Pancreas (tissue), 10 donors: ENCODE data around the gene MED13. TPM values are rescaled to one million over a fixed set of nuclear protein-coding genes. Genes with fewer than 3 reads are reported as not detected.

ENCODE experiments used
- ATAC-seq, 4 donors: fragments of 200-7000 bp; cut with Tn5 transposase; one replicate each; pipeline versions ENCODE4 v1.8.0 to v1.9.1; 2020; ENCODE audit warnings: mild to moderate bottlenecking in 4 of 4, moderate library complexity in 4 of 4
- DNase-seq, 6 donors: peaks; one replicate each; pipeline ENCODE4 v3.0.0-alpha.2; 2020
- FAIRE-seq: peaks from 2 replicates; lab custom pipeline; 2012; peaks lifted over from hg19 to GRCh38; lab: Jason Lieb, UNC
- H3K27ac ChIP-seq, 4 donors: fragments of 200-600 bp; sonication (generic); 1 replicate in 3 of 4; 2 replicates in 1 of 4; pipeline versions ENCODE4 v1.5.0 to v1.8.0; 2020
- H3K27me3 ChIP-seq, 4 donors: fragments of 200-600 bp; one replicate each; pipeline ENCODE4 v1.8.0; 2021
- H3K36me3 ChIP-seq, 3 donors: fragments of 200-600 bp; sonication (generic) in 1 of 3; one replicate each; pipeline versions ENCODE4 v1.5.0 to v1.8.0; 2020 to 2021
- H3K4me1 ChIP-seq, 3 donors: fragments of 200-600 bp; one replicate each; pipeline ENCODE4 v1.8.0; 2021
- H3K4me3 ChIP-seq, 4 donors: fragments of 200-600 bp; sonication (generic) in 2 of 4; one replicate each; pipeline versions ENCODE4 v1.5.0 to v1.8.0; 2020 to 2021
- H3K9me3 ChIP-seq, 4 donors: fragments of 200-600 bp; one replicate each; pipeline ENCODE4 v1.8.0; 2021
- CTCF ChIP-seq, 4 donors: fragments of 200-600 bp; sonication (generic) in 3 of 4; IDR thresholded peaks; one replicate each; pipeline versions ENCODE4 v1.5.0 to v1.8.0; 2021; ENCODE audit warnings: antibody characterized with exemption in 4 of 4
- WGBS, 2 donors: extraction: QIAGEN DNeasy Blood & Tissue Kit; methylation state at CpG; one replicate each; pipeline ENCODE4 v1.1.7; 2013; 5-methylcytosine and 5-hydroxymethylcytosine counted together
- intact Hi-C, 3 donors: fragments of 100-400 bp; cut with DNase I; formaldehyde crosslinking; loops; one replicate each; pipeline versions ENCODE4 v1.11.1 to v1.14.2; 2022
- polyA plus RNA-seq, 2 donors: library from polyadenylated mRNA; stranded (reverse); fragments of 200-250 nt; gene quantifications; one replicate each; pipeline ENCODE4 v1.2.3, GENCODE V29; 2013
- total RNA-seq, 6 donors: library from RNA; stranded (reverse); fragmentation: NEBNext Ultra II Directional in 4 of 6; extraction: Animal tissue kit (Norgen Biotek cat#: 25700) in 4 of 6; gene quantifications; one replicate each; pipeline versions ENCODE4 v1.2.1 to v1.2.4, GENCODE V29; 2021 to 2023
- donor health status: healthy with polysubstance abuse.
- donor health status: DM: no; HTN: no; CAD: no; lungs with moderate emphysema.
- donor health status: DM: no; HTN: no; CAD: no.
- donor health status: control.
- donor health status: control.
- donor health status: Bipolar disorder and iron deficiency.
- donor health status: DM: yes; HTN: yes; CAD: no.
- donor health status: DM: no; HTN: no; CAD: no.
- donor health status: DM: no; HTN: no; CAD: no.
- donor health status: DM: yes; HTN: yes; CAD: no.

Gene MED13
- total and polyA plus RNA-seq, 8 donors: 5.0 to 39.8 (median 27.6) TPM

- Histone ChIP-seq H3K4me3 (no peak overlapping the region), H3K9me3 (no peaks in the 10 kb centered on the region), H3K27ac (no peak overlapping the region), H3K27me3 (no peaks in the 10 kb centered on the region), H3K36me3 (peaks cover 0 to 12% (median 0%) of the 10 kb centered on the region in 3 donors), H3K4me1 (no peaks in the 10 kb centered on the region)
- ATAC-seq: no peak
- TF ChIP-seq CTCF (IDR thresholded peaks at IDR 0.05): no peak
- no peak for DNase-seq
- FAIRE-seq: no peak
- 81 to 85% methylated on average over 2 of the region's 2 CpGs for WGBS, 2 donors
- intact Hi-C loops: no loop called here
These were observed 21.9 kb downstream of the MED13 start for GRCh38 chr17:62043140-62043539.

GRCh38 chr17:62038248-62038647 is 26.8 kb downstream of the MED13 start:
- TF ChIP-seq CTCF (IDR thresholded peaks at IDR 0.05): no peak
- WGBS, 2 donors: 88 to 94% methylated on average over 1 of the region's 1 CpG
- H3K9me3 ChIP-seq: no peaks in the 10 kb centered on the region
- H3K27me3 ChIP-seq: no peaks in the 10 kb centered on the region
- ATAC-seq (no peak), DNase-seq (no peak), FAIRE-seq (peak; percentile 68)
- H3K27ac ChIP-seq: no peak overlapping the region
- H3K4me3 ChIP-seq: no peak overlapping the region
- no peaks in the 10 kb centered on the region for H3K4me1 ChIP-seq
- H3K36me3 ChIP-seq: peaks cover 0 to 15% (median 0%) of the 10 kb centered on the region in 3 donors
- intact Hi-C loops: no loop called here

- ATAC-seq (no peak), DNase-seq (no peak), FAIRE-seq (no peak)
- no peak overlapping the region for H3K4me3 ChIP-seq
- intact Hi-C loops: no loop called here
- no peaks in the 10 kb centered on the region for H3K27me3 ChIP-seq
- no peaks in the 10 kb centered on the region for H3K4me1 ChIP-seq
- no peaks in the 10 kb centered on the region for H3K9me3 ChIP-seq
- H3K36me3 ChIP-seq: peaks cover 0 to 43% (median 20%) of the 10 kb centered on the region in 3 donors
- TF ChIP-seq CTCF (IDR thresholded peaks at IDR 0.05): no peak
- no peak overlapping the region for H3K27ac ChIP-seq
These were observed 31.8 kb downstream of the MED13 start for GRCh38 chr17:62033317-62033716.

GRCh38 chr17:62032480-62032879 is 32.6 kb downstream of the MED13 start:
- Histone ChIP-seq H3K27ac (no peak overlapping the region), H3K36me3 (peaks cover 0 to 52% (median 20%) of the 10 kb centered on the region in 3 donors), H3K4me3 (no peak overlapping the region), H3K27me3 (no peaks in the 10 kb centered on the region), H3K9me3 (no peaks in the 10 kb centered on the region), H3K4me1 (no peaks in the 10 kb centered on the region)
- no peak for TF ChIP-seq CTCF (IDR thresholded peaks at IDR 0.05)
- DNase-seq: no peak
- ATAC-seq: no peak
- WGBS, 2 donors: 81 to 86% methylated on average over 2 of the region's 2 CpGs
- intact Hi-C loops: no loop called here
- no peak for FAIRE-seq

GRCh38 chr17:62030264-62030663 is 34.8 kb downstream of the MED13 start:
- FAIRE-seq: no peak
- 90 to 92% methylated on average over 6 of the region's 6 CpGs for WGBS, 2 donors
- no peak for TF ChIP-seq CTCF (IDR thresholded peaks at IDR 0.05)
- Histone ChIP-seq H3K4me1 (peaks cover 0 to 4% (median 0%) of the 10 kb centered on the region in 3 donors), H3K27ac (no peak overlapping the region), H3K36me3 (peaks cover 0 to 64% (median 22%) of the 10 kb centered on the region in 3 donors), H3K4me3 (no peak overlapping the region), H3K9me3 (no peaks in the 10 kb centered on the region), H3K27me3 (no peaks in the 10 kb centered on the region)
- intact Hi-C loops: no loop called here
- no peak for DNase-seq
- peak in 1 of 4 donors; percentile 18 for ATAC-seq
